Thymus (tissue), 14 donors: ENCODE measurements around the gene HLA-DMA. TPM values are rescaled to one million over a fixed set of nuclear protein-coding genes. Genes with fewer than 3 reads are reported as not detected.

Source experiments
- DNase-seq, 9 donors: peaks; one replicate each; pipeline ENCODE4 v3.0.0-alpha.2; 2013; ENCODE audit warnings: low spot score in 9 of 9, low read depth in 6 of 9, missing footprints in 1 of 9
- H3K27ac ChIP-seq, 2 donors: one replicate each; pipeline ENCODE4 v1.5.1; 2013; ENCODE audit warnings: control low read depth in 1 of 2, low read depth in 1 of 2, low read length in 1 of 2, mild to moderate bottlenecking in 1 of 2, moderate library complexity in 1 of 2
- H3K27me3 ChIP-seq, 2 donors: one replicate each; pipeline ENCODE4 v1.5.1; 2013; ENCODE audit warnings: low read length in 1 of 2; ENCODE audit not compliant: control insufficient read depth in 2 of 2, insufficient read depth in 1 of 2
- H3K36me3 ChIP-seq, 2 donors: one replicate each; pipeline ENCODE4 v1.5.1; 2013; ENCODE audit warnings: low read length in 1 of 2, mild to moderate bottlenecking in 1 of 2, moderate library complexity in 1 of 2; ENCODE audit not compliant: control insufficient read depth in 2 of 2, insufficient read depth in 2 of 2
- H3K4me1 ChIP-seq, 2 donors: one replicate each; pipeline ENCODE4 v1.5.1; 2013; ENCODE audit warnings: low read length in 2 of 2; ENCODE audit not compliant: control insufficient read depth in 2 of 2, insufficient read depth in 2 of 2
- H3K4me3 ChIP-seq, 2 donors: one replicate each; pipeline ENCODE4 v1.5.1; 2013; ENCODE audit warnings: low read length in 2 of 2, control low read depth in 1 of 2, mild to moderate bottlenecking in 1 of 2
- H3K9me3 ChIP-seq, 2 donors: one replicate each; pipeline ENCODE4 v1.5.1; 2013; ENCODE audit warnings: low read length in 1 of 2, mild to moderate bottlenecking in 1 of 2; ENCODE audit not compliant: control insufficient read depth in 2 of 2, insufficient read depth in 1 of 2
- WGBS: extraction: QIAGEN DNeasy Blood & Tissue Kit; methylation state at CpG from one replicate; pipeline ENCODE4 v1.1.7; 2013; 5-methylcytosine and 5-hydroxymethylcytosine counted together
- long read RNA-seq, 10 donors: transcript quantifications; one replicate each; lab custom pipeline, GENCODE V29; 2026
- polyA plus RNA-seq: library from polyadenylated mRNA; stranded (reverse); fragments of 200-250 nt; gene quantifications from one replicate; pipeline ENCODE4 v1.2.3, GENCODE V29; 2013
- total RNA-seq: library from RNA; stranded (reverse); fragments of 120-200 nt; gene quantifications from one replicate; pipeline ENCODE4 v1.2.4, GENCODE V29; 2013
- donor health status: healthy.

The HLA-DMA gene
- total RNA-seq (85.0 TPM), polyA plus RNA-seq (161 TPM)
- long read RNA-seq, donor 1, partial matches to known transcripts = 0 of 4 reads
- long read RNA-seq, donor 1, other reads (novel, unspliced or antisense) = 0 of 4 reads
- long read RNA-seq, donor 2 = 0 reads
- long read RNA-seq, donor 3, transcript HLA-DMA-209 (2 exons, 657 nt) = minor isoform, 30 of 100 reads
- long read RNA-seq, donor 3, transcript HLA-DMA-201 (5 exons, 1,123 nt) = major isoform, 44 of 100 reads
- long read RNA-seq, donor 3, transcript HLA-DMA-202 (5 exons, 1,007 nt) = minor isoform, 5 of 100 reads
- long read RNA-seq, donor 3, partial matches to known transcripts = 12 of 100 reads
- long read RNA-seq, donor 3, other reads (novel, unspliced or antisense) = 5 of 100 reads
- long read RNA-seq, donor 4, transcript HLA-DMA-209 (2 exons, 657 nt) = minor isoform, 16 of 61 reads
- long read RNA-seq, donor 4, transcript HLA-DMA-201 (5 exons, 1,123 nt) = major isoform, 24 of 61 reads
- long read RNA-seq, donor 4, partial matches to known transcripts = 17 of 61 reads
- long read RNA-seq, donor 4, other reads (novel, unspliced or antisense) = 0 of 61 reads
- long read RNA-seq, donor 5, transcript HLA-DMA-209 (2 exons, 657 nt) = minor isoform, 31 of 146 reads
- long read RNA-seq, donor 5, transcript HLA-DMA-201 (5 exons, 1,123 nt) = major isoform, 70 of 146 reads
- long read RNA-seq, donor 5, partial matches to known transcripts = 38 of 146 reads
- long read RNA-seq, donor 5, other reads (novel, unspliced or antisense) = 0 of 146 reads
- long read RNA-seq, donor 6, transcript HLA-DMA-201 (5 exons, 1,123 nt) = major isoform, 28 of 223 reads
- long read RNA-seq, donor 6, partial matches to known transcripts = 185 of 223 reads
- long read RNA-seq, donor 6, other reads (novel, unspliced or antisense) = 5 of 223 reads
- long read RNA-seq, donor 7, transcript HLA-DMA-201 (5 exons, 1,123 nt) = major isoform, 34 of 48 reads
- long read RNA-seq, donor 7, transcript HLA-DMA-209 (2 exons, 657 nt) = minor isoform, 11 of 48 reads
- long read RNA-seq, donor 7, partial matches to known transcripts = 0 of 48 reads
- long read RNA-seq, donor 7, other reads (novel, unspliced or antisense) = 0 of 48 reads
- long read RNA-seq, donor 8, transcript HLA-DMA-201 (5 exons, 1,123 nt) = major isoform, 9 of 23 reads
- long read RNA-seq, donor 8, partial matches to known transcripts = 5 of 23 reads
- long read RNA-seq, donor 8, other reads (novel, unspliced or antisense) = 7 of 23 reads
- long read RNA-seq, donor 9, transcript HLA-DMA-201 (5 exons, 1,123 nt) = major isoform, 7 of 30 reads
- long read RNA-seq, donor 9, partial matches to known transcripts = 5 of 30 reads
- long read RNA-seq, donor 9, other reads (novel, unspliced or antisense) = 15 of 30 reads
- long read RNA-seq, donor 10, transcript HLA-DMA-201 (5 exons, 1,123 nt) = major isoform, 13 of 35 reads
- long read RNA-seq, donor 10, partial matches to known transcripts = 7 of 35 reads
- long read RNA-seq, donor 10, other reads (novel, unspliced or antisense) = 13 of 35 reads

DNA sequence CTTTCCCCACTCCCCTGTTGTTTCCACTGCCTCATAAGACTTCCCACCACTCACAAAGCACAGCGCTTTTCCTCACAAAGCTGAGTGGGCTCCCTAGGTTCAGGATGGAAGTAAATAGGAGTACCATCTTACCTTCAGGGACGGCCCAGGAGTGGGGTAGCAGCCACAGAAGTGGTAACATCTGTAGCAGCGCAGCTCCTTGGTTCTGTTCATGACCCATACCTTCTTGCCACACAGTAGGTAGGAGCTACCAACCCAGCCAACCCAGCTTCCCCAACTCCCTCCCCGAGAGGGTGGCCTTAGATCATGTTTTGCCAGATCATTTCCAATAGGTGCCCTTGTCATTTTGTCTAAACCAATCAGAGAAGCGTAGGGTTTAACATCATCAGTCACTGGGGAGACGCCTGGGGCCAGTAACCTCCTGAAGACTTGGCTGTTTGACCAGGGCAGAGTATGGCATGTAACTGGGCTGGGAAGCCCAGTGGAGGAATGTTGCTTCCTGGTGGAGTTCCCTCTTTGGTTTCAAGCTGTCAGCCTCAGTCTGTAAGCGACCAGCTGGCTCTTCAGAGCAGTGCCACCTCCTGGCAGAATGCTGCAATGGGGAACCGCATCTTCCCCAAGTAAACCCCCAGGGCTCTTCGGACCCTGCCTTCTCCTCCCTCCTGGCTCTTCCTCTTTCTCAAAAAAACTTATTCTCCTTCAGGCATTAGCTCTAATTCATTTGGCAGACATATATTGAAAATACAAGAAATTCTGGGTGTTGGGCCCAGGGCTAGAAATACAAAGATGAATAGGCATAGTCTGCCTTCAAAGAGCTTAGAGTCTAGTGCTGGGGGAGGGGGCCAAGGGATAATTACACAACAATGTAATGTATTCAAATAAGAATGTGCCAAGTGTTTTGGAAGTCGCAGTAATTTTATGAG lies at the start of gene HLA-DMA:
Gene HLA-DMA (minus strand): TSS at position 281 of the 923 bp plus-strand sequence. CDS start 61 bp downstream, at position 220.
- no peaks in the 10 kb centered on the region for H3K27me3 ChIP-seq
- no peaks in the 10 kb centered on the region for H3K36me3 ChIP-seq
- peak in 6 of 9 donors; percentile 65 to 90 (median 80) for DNase-seq
- peak within 1 kb of the TSS; percentile 3 to 68 for H3K27ac ChIP-seq
- WGBS = 14% methylated on average over 10 of the region's 10 CpGs
- H3K4me1 ChIP-seq = peaks cover 6 to 31% of the 10 kb centered on the region in 2 donors
- no peaks in the 10 kb centered on the region for H3K9me3 ChIP-seq
- H3K4me3 ChIP-seq = peak within 1 kb of the TSS; percentile 0 to 33

DNA sequence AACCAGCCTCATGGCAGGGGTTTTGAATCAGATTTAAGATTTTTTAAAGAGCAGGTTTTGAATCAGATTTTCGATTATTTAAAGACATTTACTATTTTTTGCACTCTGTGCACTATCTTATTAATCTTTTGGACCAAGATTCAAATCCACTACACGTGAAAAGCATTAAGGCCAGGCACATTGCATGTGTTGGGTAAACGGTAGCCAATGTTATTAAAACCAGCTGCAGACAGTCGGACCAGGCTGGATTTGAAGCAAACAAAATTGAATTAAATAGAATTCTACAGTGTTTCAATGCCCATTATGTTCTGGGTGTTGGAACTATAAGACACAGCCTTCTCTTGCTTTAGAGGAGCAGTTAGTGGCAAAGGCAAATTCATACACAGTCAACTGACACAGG lies 48.8 kb upstream of the HLA-DMA start:
- H3K4me3 ChIP-seq = no peak overlapping the region
- H3K36me3 ChIP-seq = no peaks in the 10 kb centered on the region
- H3K4me1 ChIP-seq = peaks cover 4 to 6% of the 10 kb centered on the region in 2 donors
- DNase-seq = no peak
- H3K27ac ChIP-seq = no peak overlapping the region
- H3K9me3 ChIP-seq = no peaks in the 10 kb centered on the region
- 93% methylated on average over 4 of the region's 4 CpGs for WGBS
- H3K27me3 ChIP-seq = peaks cover 0 to 19% of the 10 kb centered on the region in 2 donors

DNA sequence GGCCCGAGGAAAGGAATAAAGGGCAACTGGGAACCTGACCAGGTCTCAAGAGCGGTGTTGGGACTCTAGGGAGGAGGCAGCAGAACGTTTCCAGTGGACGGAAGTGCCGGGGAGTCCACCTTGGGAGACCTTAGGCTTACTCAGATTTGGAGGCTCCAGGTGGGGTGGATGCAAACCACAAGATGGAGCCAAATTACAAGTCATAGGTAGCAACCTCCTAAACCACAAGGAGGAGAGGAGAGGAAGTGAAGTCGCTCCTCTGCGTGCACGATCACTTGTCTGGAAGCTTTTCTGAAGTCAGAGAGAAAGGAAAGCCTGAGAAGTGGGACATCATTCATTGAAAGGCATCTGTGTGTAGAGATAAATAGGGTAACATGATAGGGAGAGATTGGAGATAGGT lies 47.2 kb upstream of the HLA-DMA start:
- peak in 8 of 9 donors; percentile 27 to 71 (median 42) for DNase-seq
- Histone ChIP-seq H3K4me1 (peaks cover 4 to 6% of the 10 kb centered on the region in 2 donors), H3K27ac (no peak overlapping the region), H3K27me3 (peaks cover 0 to 22% of the 10 kb centered on the region in 2 donors), H3K9me3 (no peaks in the 10 kb centered on the region), H3K36me3 (no peaks in the 10 kb centered on the region), H3K4me3 (no peak overlapping the region)
- WGBS = 22% methylated on average over 8 of the region's 8 CpGs

DNA sequence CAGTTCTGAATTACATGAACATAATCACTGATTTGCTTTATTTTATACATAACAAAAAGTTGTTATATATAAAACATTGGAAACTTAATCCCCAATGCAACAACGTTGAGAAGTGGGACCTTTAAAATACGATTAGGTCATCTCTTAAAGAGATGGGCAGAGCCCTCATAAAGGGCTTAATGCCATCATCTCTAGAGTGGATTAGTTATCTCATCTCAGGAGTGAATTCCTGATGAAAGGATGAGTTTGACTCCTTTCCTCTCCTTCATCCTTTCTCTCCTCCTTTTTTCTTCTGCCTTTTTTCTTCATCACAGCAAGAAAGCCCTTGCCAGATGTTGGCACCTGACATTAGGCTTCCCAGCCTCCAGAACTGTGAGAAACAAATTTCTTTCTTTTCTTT lies 42.6 kb upstream of the HLA-DMA start:
- peaks cover 4 to 6% of the 10 kb centered on the region in 2 donors for H3K4me1 ChIP-seq
- WGBS = 66% methylated on average over 2 of the region's 2 CpGs
- H3K9me3 ChIP-seq = no peaks in the 10 kb centered on the region
- H3K27ac ChIP-seq = no peak overlapping the region
- no peak overlapping the region for H3K4me3 ChIP-seq
- peaks cover 0 to 21% of the 10 kb centered on the region in 2 donors for H3K27me3 ChIP-seq
- H3K36me3 ChIP-seq = no peaks in the 10 kb centered on the region
- DNase-seq = no peak

DNA sequence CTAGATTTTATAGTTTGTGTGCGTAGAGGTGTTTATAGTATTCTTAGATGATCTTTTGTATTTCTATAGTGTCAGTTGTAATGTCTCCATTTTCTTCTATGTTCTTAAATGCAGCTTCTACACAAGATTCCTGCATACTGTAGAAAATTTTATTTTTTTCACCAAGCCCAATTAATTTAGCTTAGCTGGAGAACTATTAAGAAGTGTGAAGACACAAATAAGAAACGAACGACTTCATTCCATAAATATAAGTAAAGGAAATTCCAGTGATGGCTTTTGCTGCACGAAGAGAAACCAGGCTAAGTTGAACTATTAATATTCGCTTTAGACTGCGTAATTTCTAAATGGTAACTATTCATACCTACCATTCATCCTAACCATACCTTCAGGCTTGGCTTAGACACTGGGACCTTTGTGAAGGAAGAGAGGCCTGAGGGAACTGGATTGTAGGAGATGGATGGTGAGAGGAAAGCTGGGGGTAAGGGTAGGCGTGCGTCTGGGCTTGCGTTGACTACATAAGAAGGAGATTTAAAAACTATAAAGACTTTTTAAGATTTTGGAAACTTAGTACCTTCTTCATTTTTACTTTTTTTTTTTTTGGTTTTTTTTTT lies 40.6 kb upstream of the HLA-DMA start:
- H3K4me1 ChIP-seq = no peaks in the 10 kb centered on the region
- H3K36me3 ChIP-seq = no peaks in the 10 kb centered on the region
- no peak for DNase-seq
- no peak overlapping the region for H3K4me3 ChIP-seq
- no peak overlapping the region for H3K27ac ChIP-seq
- 97% methylated on average over 9 of the region's 9 CpGs for WGBS
- no peaks in the 10 kb centered on the region for H3K9me3 ChIP-seq
- peaks cover 0 to 15% of the 10 kb centered on the region in 2 donors for H3K27me3 ChIP-seq

DNA sequence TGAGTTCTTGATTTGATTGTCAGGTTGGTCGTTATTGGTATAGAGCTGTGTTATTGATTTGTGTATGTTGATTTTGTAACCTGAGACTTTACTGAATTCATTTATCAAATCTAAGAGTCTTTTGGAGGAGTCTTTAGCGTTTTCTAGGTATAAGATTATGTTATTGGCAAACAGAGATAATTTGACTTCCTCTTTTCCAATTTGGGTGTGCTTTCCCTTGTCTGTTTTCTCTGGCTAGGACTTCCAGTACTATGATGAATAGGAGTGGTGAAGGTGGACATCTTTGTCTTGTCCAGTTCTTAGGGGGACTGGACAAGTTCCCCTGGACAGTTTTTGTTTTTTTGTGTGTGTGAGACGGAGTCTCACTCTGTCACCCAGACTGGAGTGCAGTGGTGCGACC lies 39.1 kb upstream of the HLA-DMA start:
- no peak for DNase-seq
- Histone ChIP-seq H3K27me3 (peaks cover 0 to 8% of the 10 kb centered on the region in 2 donors), H3K9me3 (no peaks in the 10 kb centered on the region), H3K36me3 (no peaks in the 10 kb centered on the region), H3K4me1 (no peaks in the 10 kb centered on the region), H3K4me3 (no peak overlapping the region), H3K27ac (no peak overlapping the region)
- 73% methylated on average over 4 of the region's 4 CpGs for WGBS

DNA sequence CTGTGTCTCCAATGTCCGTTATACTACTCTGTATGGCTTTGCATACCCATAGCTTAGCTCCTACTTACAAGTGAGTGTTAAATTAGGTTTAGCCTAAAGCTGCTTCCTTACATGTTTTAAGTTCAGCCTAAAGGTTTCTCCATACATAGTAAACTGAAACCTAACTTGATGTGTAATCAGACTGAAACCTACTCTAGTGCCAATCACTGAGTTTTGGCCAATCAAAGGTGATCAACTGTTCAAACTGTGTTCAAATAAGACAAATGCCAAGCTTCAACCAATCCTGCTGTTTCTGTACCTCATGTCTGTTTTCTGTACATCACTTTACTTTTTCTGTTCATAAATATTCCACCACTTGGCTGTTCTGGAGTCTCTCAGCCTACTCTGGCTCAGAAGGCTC lies 36.5 kb upstream of the HLA-DMA start:
- no peak overlapping the region for H3K27ac ChIP-seq
- H3K36me3 ChIP-seq = no peaks in the 10 kb centered on the region
- peaks cover 0 to 5% of the 10 kb centered on the region in 2 donors for H3K27me3 ChIP-seq
- no peak overlapping the region for H3K4me3 ChIP-seq
- no peak for DNase-seq
- H3K9me3 ChIP-seq = no peaks in the 10 kb centered on the region
- peaks cover 2 to 4% of the 10 kb centered on the region in 2 donors for H3K4me1 ChIP-seq
- 97% methylated on average over 1 of the region's 1 CpG for WGBS
